ENCODE data around the gene FUCA2.
"Not testable (repeated sequence)": the region's sequence is repeated elsewhere in the genome, so short reads cannot be mapped to it uniquely, and the experiment has no call there.

Gene FUCA2

DNA sequence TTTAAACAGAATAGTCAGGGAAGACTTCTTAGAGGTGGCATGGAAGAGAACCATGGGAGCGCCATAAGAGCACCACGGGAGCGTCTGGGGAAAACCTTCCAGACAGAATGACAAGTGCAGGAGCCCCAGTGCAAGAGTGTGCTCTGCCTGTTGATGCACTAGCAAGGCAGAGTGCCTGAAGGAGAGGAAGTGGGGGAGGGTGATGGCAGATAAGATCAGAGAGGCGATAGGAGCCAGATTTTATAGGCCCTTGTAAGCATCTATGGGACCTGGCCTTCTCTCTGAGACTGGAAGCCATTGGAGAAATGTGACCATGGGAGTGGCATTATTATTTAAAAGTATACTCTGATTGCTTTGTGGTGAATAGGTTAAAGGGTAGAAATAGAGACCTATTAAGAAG lies 13.1 kb downstream of the FUCA2 start:
- no peak overlapping the region for H3K4me3 Mint-ChIP-seq
- H3K4me1 Mint-ChIP-seq (ENCODE audit: low read depth) = peaks cover 13% of the 10 kb centered on the region
- H3K27ac Mint-ChIP-seq = peak overlapping the region; percentile 37
- no peaks in the 10 kb centered on the region for H3K27me3 Mint-ChIP-seq (ENCODE audit: low read depth)
- no peaks in the 10 kb centered on the region for H3K9me3 Mint-ChIP-seq
- peaks cover 35% of the 10 kb centered on the region for H3K36me3 Mint-ChIP-seq (ENCODE audit: low read depth)

GRCh38 chr6:143496974-143497373 lies 14.5 kb downstream of the FUCA2 start:
- Mint-ChIP-seq H3K4me1 (ENCODE audit: low read depth) (peaks cover 13% of the 10 kb centered on the region), H3K36me3 (ENCODE audit: low read depth) (peaks cover 36% of the 10 kb centered on the region), H3K27me3 (ENCODE audit: low read depth) (no peaks in the 10 kb centered on the region), H3K9me3 (no peaks in the 10 kb centered on the region), H3K4me3 (no peak overlapping the region), H3K27ac (no peak overlapping the region)

DNA sequence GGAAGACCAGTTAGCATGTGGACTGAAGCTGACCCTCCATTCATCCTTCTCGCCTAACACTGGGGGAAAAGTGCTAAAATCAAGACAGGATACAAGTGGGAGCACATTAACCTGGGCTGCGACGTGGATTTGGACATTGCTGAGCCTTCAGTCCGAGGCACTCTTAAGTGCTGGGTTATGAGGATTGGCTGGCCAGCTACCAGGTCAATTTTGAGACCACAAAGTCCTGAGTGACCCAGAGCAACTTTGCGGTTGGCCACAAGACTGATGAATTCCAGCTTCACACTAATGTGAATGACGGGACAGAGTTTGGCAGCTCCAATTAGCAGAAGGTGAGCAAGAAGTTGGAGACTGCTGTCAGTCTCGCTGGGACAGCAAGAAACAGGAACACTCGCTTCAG lies 20.7 kb downstream of the FUCA2 start:
- peaks cover 9% of the 10 kb centered on the region for H3K36me3 Mint-ChIP-seq (ENCODE audit: low read depth)
- H3K27ac Mint-ChIP-seq = no peak overlapping the region
- no peaks in the 10 kb centered on the region for H3K27me3 Mint-ChIP-seq (ENCODE audit: low read depth)
- no peaks in the 10 kb centered on the region for H3K4me1 Mint-ChIP-seq (ENCODE audit: low read depth)
- H3K9me3 Mint-ChIP-seq = no peaks in the 10 kb centered on the region
- no peak overlapping the region for H3K4me3 Mint-ChIP-seq

- Mint-ChIP-seq H3K4me3 (no peak overlapping the region), H3K27ac (no peak overlapping the region), H3K9me3 (no peaks in the 10 kb centered on the region), H3K27me3 (ENCODE audit: low read depth) (no peaks in the 10 kb centered on the region), H3K4me1 (ENCODE audit: low read depth) (no peaks in the 10 kb centered on the region), H3K36me3 (ENCODE audit: low read depth) (peaks cover 8% of the 10 kb centered on the region)
These were observed 21.3 kb downstream of the FUCA2 start for GRCh38 chr6:143490244-143490643.

DNA sequence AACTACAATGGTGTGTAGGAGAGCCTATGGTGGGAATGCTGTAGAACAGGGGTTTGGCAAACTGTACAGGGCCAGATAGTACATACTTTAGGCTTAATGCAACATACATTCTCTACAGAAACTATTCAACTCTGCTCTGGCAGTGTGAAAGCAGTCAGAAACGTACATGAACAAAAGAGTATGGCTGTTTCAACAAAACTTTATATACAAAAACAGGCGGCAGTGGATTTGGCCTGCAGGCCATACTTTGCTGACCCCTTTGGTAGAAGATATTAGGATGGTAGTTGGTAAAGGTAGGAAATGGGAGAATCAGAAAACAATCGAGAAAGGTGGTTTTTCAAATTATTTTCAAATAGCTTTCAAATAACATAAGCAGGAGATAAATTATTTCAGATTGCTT lies 24.8 kb downstream of the FUCA2 start:
- peaks cover 2% of the 10 kb centered on the region for H3K36me3 Mint-ChIP-seq (ENCODE audit: low read depth)
- no peaks in the 10 kb centered on the region for H3K9me3 Mint-ChIP-seq

DNA sequence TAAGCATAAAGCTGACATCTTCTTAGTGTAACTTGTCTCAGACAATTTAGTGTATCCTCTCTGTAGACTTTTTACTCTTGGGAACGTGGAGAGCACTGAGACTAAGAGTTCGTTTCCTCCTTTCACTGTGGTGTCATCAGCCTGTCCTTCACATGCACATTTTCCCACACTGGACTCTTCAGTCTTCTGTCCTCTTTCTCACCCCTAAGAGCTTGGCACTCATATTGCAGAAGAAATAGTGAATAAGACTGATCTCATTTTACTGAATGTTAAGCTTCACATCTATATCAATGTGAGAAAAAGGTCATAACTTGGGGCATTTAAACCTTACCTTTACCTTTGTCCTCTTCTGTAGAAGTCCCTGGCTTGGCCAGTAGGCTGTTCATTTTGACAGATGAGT lies 25.6 kb downstream of the FUCA2 start:
- Mint-ChIP-seq H3K36me3 (ENCODE audit: low read depth) (peaks cover 2% of the 10 kb centered on the region), H3K9me3 (no peaks in the 10 kb centered on the region), H3K4me3 (no peak overlapping the region), H3K27me3 (ENCODE audit: low read depth) (no peaks in the 10 kb centered on the region), H3K27ac (no peak overlapping the region), H3K4me1 (ENCODE audit: low read depth) (no peaks in the 10 kb centered on the region)

More for the DNA sequence above, 24.8 kb downstream of the FUCA2 start:
- no peaks in the 10 kb centered on the region for H3K4me1 Mint-ChIP-seq (ENCODE audit: low read depth)
- no peak overlapping the region for H3K27ac Mint-ChIP-seq
- H3K4me3 Mint-ChIP-seq = no peak overlapping the region
- no peaks in the 10 kb centered on the region for H3K27me3 Mint-ChIP-seq (ENCODE audit: low read depth)

- Mint-ChIP-seq H3K27me3 (ENCODE audit: low read depth) (no peaks in the 10 kb centered on the region), H3K4me3 (no peak overlapping the region), H3K27ac (no peak overlapping the region), H3K36me3 (ENCODE audit: low read depth) (peaks cover 6% of the 10 kb centered on the region), H3K9me3 (no peaks in the 10 kb centered on the region), H3K4me1 (ENCODE audit: low read depth) (no peaks in the 10 kb centered on the region)
These were observed 28.9 kb downstream of the FUCA2 start for GRCh38 chr6:143482593-143482992.

- H3K27me3 Mint-ChIP-seq (ENCODE audit: low read depth) = no peaks in the 10 kb centered on the region
- no peak overlapping the region for H3K27ac Mint-ChIP-seq
- no peaks in the 10 kb centered on the region for H3K9me3 Mint-ChIP-seq
- H3K4me1 Mint-ChIP-seq (ENCODE audit: low read depth) = no peaks in the 10 kb centered on the region
- H3K36me3 Mint-ChIP-seq (ENCODE audit: low read depth) = peaks cover 31% of the 10 kb centered on the region
- H3K4me3 Mint-ChIP-seq = no peak overlapping the region
These were observed 32.9 kb downstream of the FUCA2 start for GRCh38 chr6:143478479-143479062.

- H3K27me3 Mint-ChIP-seq (ENCODE audit: low read depth) = no peaks in the 10 kb centered on the region
- H3K36me3 Mint-ChIP-seq (ENCODE audit: low read depth) = peaks cover 41% of the 10 kb centered on the region
- H3K27ac Mint-ChIP-seq = no peak overlapping the region
- H3K9me3 Mint-ChIP-seq = no peaks in the 10 kb centered on the region
- no peaks in the 10 kb centered on the region for H3K4me1 Mint-ChIP-seq (ENCODE audit: low read depth)
- H3K4me3 Mint-ChIP-seq = no peak overlapping the region
These were observed 35.0 kb downstream of the FUCA2 start for GRCh38 chr6:143476545-143476944.

DNA sequence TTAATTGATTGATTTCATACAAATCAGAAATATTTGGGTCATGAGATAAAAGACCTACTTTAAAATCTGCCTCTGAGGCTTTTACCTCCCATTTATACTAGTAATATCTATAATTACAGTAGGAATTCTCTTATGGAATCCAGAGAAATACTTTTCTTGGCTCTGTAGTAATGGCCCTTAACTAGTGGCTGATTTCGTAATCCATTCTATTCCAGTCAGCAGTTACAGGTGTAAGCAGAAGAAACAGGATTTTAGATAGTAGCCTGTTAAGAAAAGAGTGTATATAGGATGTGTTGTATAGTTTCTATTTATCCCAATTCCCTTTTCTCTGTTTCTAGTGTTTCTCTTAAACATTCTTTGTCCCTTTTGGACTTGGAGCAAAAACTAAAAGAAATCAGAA lies 39.7 kb downstream of the FUCA2 start:
- Mint-ChIP-seq H3K9me3 (no peaks in the 10 kb centered on the region), H3K4me3 (no peak overlapping the region), H3K4me1 (ENCODE audit: low read depth) (no peaks in the 10 kb centered on the region), H3K27ac (no peak overlapping the region), H3K36me3 (ENCODE audit: low read depth) (peaks cover 40% of the 10 kb centered on the region), H3K27me3 (ENCODE audit: low read depth) (no peaks in the 10 kb centered on the region)

GRCh38 chr6:143468823-143469222 lies 42.7 kb downstream of the FUCA2 start:
- not testable (repeated sequence) for H3K9me3 Mint-ChIP-seq; H3K4me3 Mint-ChIP-seq; H3K4me1 Mint-ChIP-seq (ENCODE audit: low read depth); H3K27ac Mint-ChIP-seq; H3K27me3 Mint-ChIP-seq (ENCODE audit: low read depth)
- H3K36me3 Mint-ChIP-seq (ENCODE audit: low read depth) = peaks cover 25% of the 10 kb centered on the region

DNA sequence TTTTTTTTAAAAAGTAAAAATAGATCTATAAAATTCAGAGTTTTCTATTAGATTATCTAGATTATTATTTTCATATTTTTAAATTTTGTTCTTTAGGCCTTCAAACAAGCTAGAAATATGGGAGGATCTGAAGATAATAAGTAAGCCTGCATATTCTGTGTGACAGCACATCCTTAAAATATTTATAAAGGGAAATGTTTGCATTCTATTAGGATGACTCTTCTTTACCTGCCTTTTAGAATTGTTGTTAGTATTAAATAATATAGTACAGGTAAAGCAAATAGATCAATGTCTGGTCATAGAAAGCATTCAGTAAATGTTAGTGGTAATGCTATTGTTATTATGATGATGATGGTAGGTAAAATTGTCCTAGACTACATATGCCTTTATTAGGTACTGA lies 43.5 kb downstream of the FUCA2 start:
- Mint-ChIP-seq H3K4me3 (no peak overlapping the region), H3K36me3 (ENCODE audit: low read depth) (peaks cover 21% of the 10 kb centered on the region), H3K4me1 (ENCODE audit: low read depth) (no peaks in the 10 kb centered on the region), H3K27me3 (ENCODE audit: low read depth) (no peaks in the 10 kb centered on the region), H3K27ac (no peak overlapping the region), H3K9me3 (no peaks in the 10 kb centered on the region)

DNA sequence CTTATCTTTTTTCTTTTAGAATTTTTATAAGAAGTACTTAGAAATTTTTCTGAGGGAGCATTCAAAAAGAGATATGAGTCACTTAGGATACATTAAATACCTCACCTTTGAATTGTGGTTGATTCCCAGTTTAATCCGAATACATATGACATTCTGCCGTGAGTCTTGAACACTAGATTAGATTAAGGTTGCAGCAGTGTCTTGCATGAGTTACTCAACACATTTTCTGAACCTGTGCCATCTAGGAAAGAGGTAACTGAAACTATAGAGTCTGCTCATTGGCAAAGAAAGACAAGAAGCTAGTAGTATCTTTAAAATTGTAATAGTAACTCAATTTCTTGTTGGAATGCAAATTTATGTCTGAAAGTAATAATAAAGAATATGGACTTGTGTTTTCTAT lies 46.0 kb downstream of the FUCA2 start:
- peaks cover 21% of the 10 kb centered on the region for H3K36me3 Mint-ChIP-seq (ENCODE audit: low read depth)
- H3K27me3 Mint-ChIP-seq (ENCODE audit: low read depth) = no peaks in the 10 kb centered on the region
- no peaks in the 10 kb centered on the region for H3K4me1 Mint-ChIP-seq (ENCODE audit: low read depth)
- no peak overlapping the region for H3K27ac Mint-ChIP-seq
- H3K9me3 Mint-ChIP-seq = no peaks in the 10 kb centered on the region
- no peak overlapping the region for H3K4me3 Mint-ChIP-seq

GRCh38 chr6:143457563-143458359 lies 53.8 kb downstream of the FUCA2 start:
- Mint-ChIP-seq H3K27me3 (ENCODE audit: low read depth) (no peaks in the 10 kb centered on the region), H3K4me3 (no peak overlapping the region), H3K27ac (no peak overlapping the region), H3K36me3 (ENCODE audit: low read depth) (peaks cover 15% of the 10 kb centered on the region), H3K9me3 (no peaks in the 10 kb centered on the region), H3K4me1 (ENCODE audit: low read depth) (peaks cover 12% of the 10 kb centered on the region)

DNA sequence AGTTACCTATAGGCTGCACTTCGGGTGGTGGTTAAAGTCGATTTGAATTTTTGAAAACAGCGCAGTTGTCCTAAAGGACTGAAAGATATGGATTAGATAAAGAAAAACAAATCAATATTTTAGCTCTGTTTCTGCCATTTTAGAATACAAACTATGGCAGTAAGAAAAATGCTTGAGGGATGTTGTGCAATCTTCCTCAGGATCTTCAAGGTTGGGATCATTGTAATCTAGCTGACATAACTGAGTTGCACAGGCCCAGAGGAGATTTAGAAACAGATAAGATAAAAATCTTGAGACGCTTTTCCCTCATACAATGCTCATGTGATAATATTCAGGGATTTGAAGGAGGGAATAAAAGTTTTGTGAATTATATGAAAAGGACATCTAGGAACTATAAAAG lies 60.0 kb downstream of the FUCA2 start:
- H3K4me3 Mint-ChIP-seq = peak overlapping the region; percentile 99
- peak overlapping the region; percentile 100 for H3K27ac Mint-ChIP-seq
- H3K9me3 Mint-ChIP-seq = no peaks in the 10 kb centered on the region
- peaks cover 24% of the 10 kb centered on the region for H3K4me1 Mint-ChIP-seq (ENCODE audit: low read depth)
- no peaks in the 10 kb centered on the region for H3K27me3 Mint-ChIP-seq (ENCODE audit: low read depth)
- H3K36me3 Mint-ChIP-seq (ENCODE audit: low read depth) = peaks cover 4% of the 10 kb centered on the region

Data from T-helper 1 cell treated with Interleukin-12 subunit alpha and Interleukin-12 subunit beta and Interleukin-4 antibody, amounts not matched to agents 30 μg/mL and 1 μg/mL, for 36 hours (primary cell).